Naive thymus-derived CD4-positive, alpha-beta T cell (primary cell): ENCODE measurements around the gene HEPHL1. TPM values are rescaled to one million over a fixed set of nuclear protein-coding genes. Genes with fewer than 3 reads are reported as not detected.

Experiments used
- ATAC-seq: fragments of 150-1000 bp; cut with Tn5 transposase; 2 replicates; pipeline ENCODE4 v1.10.0; 2021; ENCODE audit warnings: mild to moderate bottlenecking, moderate library complexity
- CTCF ChIA-PET: fragments of 350-600 bp; sonication (Branson Sonifier 250); formaldehyde crosslinking; loops from one replicate; lab custom pipeline; 2021; ENCODE audit warnings: antibody characterized with exemption; lab: Charles Lee
- POLR2A ChIA-PET: fragments of 350-600 bp; sonication (Branson Sonifier 250); formaldehyde crosslinking; loops from one replicate; lab custom pipeline; 2021; ENCODE audit warnings: antibody characterized with exemption, inconsistent platforms; lab: Charles Lee
- DNase-seq, 9 donors: peaks; one replicate each; pipeline versions ENCODE4 v3.0.0 to v3.0.0-alpha.2; 2020 to 2022; ENCODE audit warnings: mixed read lengths in 1 of 9
- H3K27ac ChIP-seq: one replicate; pipeline ENCODE4 v1.7.0; 2013; ENCODE audit warnings: mild to moderate bottlenecking, low read depth, low read length, moderate library complexity
- H3K27me3 ChIP-seq, 2 donors: one replicate each; pipeline ENCODE4 v1.7.0; 2013; ENCODE audit warnings: low read length in 2 of 2, mild to moderate bottlenecking in 2 of 2, moderate library complexity in 2 of 2; ENCODE audit not compliant: control insufficient read depth in 2 of 2, insufficient read depth in 2 of 2
- H3K36me3 ChIP-seq, 3 experiments: 1 replicate in 2 of 3; 2 replicates in 1 of 3; pipeline ENCODE4 v1.7.0; 2013; ENCODE audit warnings: low read length in 3 of 3, mild to moderate bottlenecking in 3 of 3, moderate library complexity in 1 of 3; ENCODE audit not compliant: insufficient read depth in 3 of 3, control insufficient read depth in 2 of 3
- H3K4me1 ChIP-seq, 2 donors: one replicate each; pipeline ENCODE4 v1.7.0; 2013; ENCODE audit warnings: low read length in 2 of 2, mild to moderate bottlenecking in 2 of 2, moderate library complexity in 1 of 2; ENCODE audit not compliant: control insufficient read depth in 2 of 2, insufficient read depth in 2 of 2
- H3K4me3 ChIP-seq: 2 replicates; pipeline ENCODE4 v1.7.0; 2013; ENCODE audit warnings: mild to moderate bottlenecking, low read length
- H3K9me3 ChIP-seq, 3 experiments: 1 replicate in 2 of 3; 2 replicates in 1 of 3; pipeline ENCODE4 v1.7.0; 2013; ENCODE audit warnings: low read length in 3 of 3; ENCODE audit not compliant: control insufficient read depth in 2 of 3
- H3K27ac Mint-ChIP-seq, 9 donors: one replicate each; pipeline ENCODE4 v1.8.0; 2020 to 2022; ENCODE audit warnings: mixed read lengths in 9 of 9, mild to moderate bottlenecking in 8 of 9, moderate library complexity in 5 of 9, inconsistent platforms in 2 of 9
- H3K27me3 Mint-ChIP-seq, 5 donors: one replicate each; pipeline ENCODE4 v1.8.0; 2021 to 2022; ENCODE audit warnings: mixed read lengths in 5 of 5, mild to moderate bottlenecking in 1 of 5
- H3K36me3 Mint-ChIP-seq, 5 donors: one replicate each; pipeline ENCODE4 v1.8.0; 2020 to 2022; ENCODE audit warnings: mixed read lengths in 5 of 5, mild to moderate bottlenecking in 3 of 5, inconsistent platforms in 1 of 5
- H3K4me1 Mint-ChIP-seq, 7 donors: one replicate each; pipeline ENCODE4 v1.8.0; 2020 to 2022; ENCODE audit warnings: mixed read lengths in 7 of 7, mild to moderate bottlenecking in 3 of 7, inconsistent platforms in 1 of 7
- H3K4me3 Mint-ChIP-seq, 10 donors: one replicate each; pipeline ENCODE4 v1.8.0; 2020 to 2022; ENCODE audit warnings: mild to moderate bottlenecking in 10 of 10, mixed read lengths in 10 of 10, moderate library complexity in 6 of 10, inconsistent platforms in 2 of 10
- H3K9me3 Mint-ChIP-seq, 11 donors: one replicate each; pipeline ENCODE4 v1.8.0; 2020 to 2022; ENCODE audit warnings: mixed read lengths in 11 of 11, mild to moderate bottlenecking in 4 of 11, inconsistent platforms in 1 of 11, moderate library complexity in 1 of 11
- intact Hi-C, 2 donors: fragments of 100-400 bp; cut with micrococcal nuclease; formaldehyde crosslinking; loops; one replicate each; pipeline ENCODE4 v1.15.1; 2023
- polyA plus RNA-seq, 2 donors: library from polyadenylated mRNA; unstranded; fragments of 300-500 nt; fragmentation: Illumina TruSeq; gene quantifications; one replicate each; pipeline ENCODE4 v1.2.3, GENCODE V29; 2021
- total RNA-seq, 6 experiments: library from RNA in 5 of 6; stranded (reverse) in 5 of 6; gene quantifications; 1 replicate in 5 of 6; 2 replicates in 1 of 6; pipeline ENCODE4 v1.2.3 and lab custom pipeline; 2021 to 2026

Gene HEPHL1
- total and polyA plus RNA-seq, 7 experiments from 2014 or later: not detected

DNA sequence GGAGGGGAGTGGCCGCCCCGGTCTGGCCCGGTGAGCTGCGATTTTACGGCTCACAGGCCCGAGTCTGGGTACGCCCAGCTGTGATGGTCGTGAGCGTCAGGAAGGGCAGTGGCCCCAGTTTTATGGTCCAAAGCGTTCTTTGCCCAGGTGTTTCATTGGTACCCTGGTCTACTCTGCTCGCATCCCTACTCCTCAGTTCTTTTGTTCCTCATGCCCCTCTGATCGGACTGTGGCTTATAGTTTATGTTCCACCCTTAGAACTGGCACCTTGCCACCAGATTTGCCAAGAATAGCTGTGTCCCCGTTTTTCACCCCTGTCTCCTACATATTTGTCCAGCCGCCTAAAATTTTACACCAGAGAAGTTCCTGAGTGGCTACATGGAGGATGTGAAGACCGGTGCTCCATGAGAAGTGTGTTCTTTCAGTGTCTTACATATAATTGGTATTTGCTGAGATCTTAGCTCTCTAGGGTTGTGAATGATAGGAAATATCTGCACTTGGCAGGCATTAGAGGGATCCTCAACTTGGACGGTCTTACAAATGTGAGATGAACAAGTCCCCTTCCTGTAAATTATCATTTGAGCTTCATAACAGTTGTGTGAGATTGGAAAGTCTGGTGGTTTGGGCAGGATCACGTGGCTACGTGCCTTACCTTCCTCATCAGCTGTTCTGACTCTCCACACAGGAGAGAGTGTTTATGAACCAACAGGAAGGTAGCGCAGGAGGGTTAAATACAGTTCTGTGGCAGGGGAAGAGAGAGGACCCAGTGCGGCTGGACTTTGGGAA lies 108.6 kb downstream of the HEPHL1 start:
- H3K4me3 ChIP-seq: peak overlapping the region; percentile 97
- no peak for ATAC-seq
- H3K36me3 Mint-ChIP-seq: no peaks in the 10 kb centered on the region
- DNase-seq: peak in 7 of 9 donors; percentile 9 to 31 (median 24)
- H3K27ac Mint-ChIP-seq: no peak overlapping the region
- no peaks in the 10 kb centered on the region for H3K27me3 ChIP-seq
- intact Hi-C loops: loop anchor here (2.0 to 10.0 kb wide), 11 partner anchors 17 to 1659 kb away; partner anchors contain the start of genes FAM76B (in 2 of the 2), ANKRD49 (in 1 of the 2), C11orf54 (in 1 of the 2) and CEP295 (in 1 of the 2)
- H3K4me1 Mint-ChIP-seq: peaks cover 26 to 34% (median 31%) of the 10 kb centered on the region in 7 donors
- no peak overlapping the region for H3K4me3 Mint-ChIP-seq
- peak overlapping the region; percentile 73 for H3K27ac ChIP-seq
- ChIA-PET POLR2A (interaction anchor here (0.6 to 1.8 kb wide), 4 partner anchors 9 to 484 kb away, joined by 3 to 5 read pairs (median 4); partner anchors contain the start of gene MED17), CTCF (no interaction called here)
- H3K27me3 Mint-ChIP-seq: no peaks in the 10 kb centered on the region
- no peaks in the 10 kb centered on the region for H3K9me3 ChIP-seq
- H3K9me3 Mint-ChIP-seq: no peaks in the 10 kb centered on the region
- peaks cover 21 to 29% of the 10 kb centered on the region in 2 donors for H3K4me1 ChIP-seq
- H3K36me3 ChIP-seq: peaks cover 0 to 12% (median 0%) of the 10 kb centered on the region in 3 experiments

DNA sequence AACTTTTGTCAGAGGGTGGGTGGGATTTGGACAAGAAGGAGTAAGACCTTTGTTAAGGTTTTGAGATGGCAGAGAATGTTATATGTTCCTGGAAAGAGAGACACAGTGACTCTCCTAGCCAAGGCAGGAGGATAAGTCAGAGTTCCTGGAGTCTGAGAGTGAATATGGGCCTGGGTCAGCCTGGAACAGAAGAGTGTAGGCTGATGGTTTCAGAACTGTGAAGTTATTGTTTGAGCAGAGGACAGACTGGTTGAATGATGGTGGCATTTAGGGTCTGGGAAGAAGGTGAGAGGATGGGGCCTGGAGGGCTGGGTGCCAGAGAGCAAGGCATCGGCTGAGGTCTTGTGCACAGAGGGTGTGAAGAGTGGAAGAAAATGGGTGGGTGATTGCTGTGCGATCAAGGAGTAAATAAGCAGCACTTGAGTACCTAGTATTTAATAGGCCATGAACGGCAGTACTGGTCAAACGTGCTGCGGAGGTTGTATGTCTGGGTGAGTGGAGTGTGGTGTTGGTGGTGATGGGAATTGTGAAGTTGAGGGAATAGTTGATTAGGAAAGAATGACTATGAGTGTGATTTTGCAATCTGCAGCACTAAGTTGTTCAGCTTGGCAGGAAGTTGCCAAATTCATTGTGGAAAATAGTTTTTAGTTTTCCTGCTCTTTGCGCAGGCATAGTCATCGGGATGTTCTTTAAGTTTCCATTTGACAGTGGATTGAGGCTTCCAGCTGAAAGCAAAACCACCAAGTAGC lies 109.3 kb downstream of the HEPHL1 start:
- intact Hi-C loops: loop anchor here in 1 of 2 donors (2.0 kb wide), 1 partner anchor 16 kb away; no protein-coding TSS in a partner anchor
- no peaks in the 10 kb centered on the region for H3K9me3 ChIP-seq
- H3K4me3 ChIP-seq: peak overlapping the region; percentile 97
- peaks cover 32 to 36% (median 34%) of the 10 kb centered on the region in 7 donors for H3K4me1 Mint-ChIP-seq
- H3K36me3 ChIP-seq: peaks cover 0 to 12% (median 0%) of the 10 kb centered on the region in 3 experiments
- no peak for ATAC-seq
- no peaks in the 10 kb centered on the region for H3K27me3 ChIP-seq
- DNase-seq: no peak
- H3K4me1 ChIP-seq: peaks cover 21 to 29% of the 10 kb centered on the region in 2 donors
- H3K9me3 Mint-ChIP-seq: no peaks in the 10 kb centered on the region
- H3K36me3 Mint-ChIP-seq: no peaks in the 10 kb centered on the region
- H3K4me3 Mint-ChIP-seq: no peak overlapping the region
- no peak overlapping the region for H3K27ac Mint-ChIP-seq
- H3K27me3 Mint-ChIP-seq: no peaks in the 10 kb centered on the region
- ChIA-PET POLR2A (interaction anchor here (0.6 to 1.2 kb wide), 2 partner anchors 8 to 484 kb away, joined by 3 read pairs; no protein-coding TSS in a partner anchor), CTCF (no interaction called here)
- no peak overlapping the region for H3K27ac ChIP-seq

DNA sequence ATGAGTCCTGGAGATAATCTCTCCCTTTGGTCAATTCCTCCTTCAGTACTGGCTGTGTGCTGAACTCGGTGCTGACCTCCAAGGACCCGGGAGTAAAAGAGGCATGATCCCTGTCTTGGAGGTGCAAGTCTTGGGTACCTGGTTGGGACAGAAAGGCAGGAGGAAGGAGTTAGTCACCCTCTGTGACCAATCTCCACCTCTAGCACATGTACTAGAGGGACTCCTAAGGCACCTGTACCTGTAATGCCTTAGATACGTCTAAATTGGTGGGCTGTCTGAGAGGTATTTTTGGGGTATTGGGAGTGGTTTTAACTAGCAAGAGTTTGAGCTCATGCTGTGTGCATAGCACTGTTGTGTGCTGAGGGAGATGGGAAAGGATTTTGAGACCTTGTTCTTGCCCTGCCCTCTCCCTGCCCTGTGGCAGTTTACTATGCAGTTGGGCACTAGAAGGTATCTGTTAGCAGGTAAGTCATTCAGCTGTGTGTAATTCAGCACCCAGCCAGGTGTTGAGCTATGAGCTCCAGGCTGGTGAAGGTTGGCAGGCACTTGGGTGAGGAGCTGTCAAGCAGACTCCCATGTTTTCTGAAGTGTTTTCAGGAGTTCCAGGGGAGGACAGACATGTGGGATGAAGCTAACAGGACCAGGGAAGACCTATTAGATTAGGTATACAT lies 110.0 kb downstream of the HEPHL1 start:
- Mint-ChIP-seq H3K4me3 (no peak overlapping the region), H3K9me3 (no peaks in the 10 kb centered on the region), H3K27ac (no peak overlapping the region), H3K4me1 (peaks cover 36 to 44% (median 40%) of the 10 kb centered on the region in 7 donors), H3K36me3 (peaks cover 0 to 7% (median 3%) of the 10 kb centered on the region in 5 donors), H3K27me3 (no peaks in the 10 kb centered on the region)
- DNase-seq (peak in 1 of 9 donors; percentile 15), ATAC-seq (no peak)
- no peaks in the 10 kb centered on the region for H3K9me3 ChIP-seq
- peaks cover 0 to 12% (median 0%) of the 10 kb centered on the region in 3 experiments for H3K36me3 ChIP-seq
- peaks cover 21 to 29% of the 10 kb centered on the region in 2 donors for H3K4me1 ChIP-seq
- POLR2A ChIA-PET: no interaction called here
- no peak overlapping the region for H3K4me3 ChIP-seq
- CTCF ChIA-PET: no interaction called here
- no peaks in the 10 kb centered on the region for H3K27me3 ChIP-seq
- H3K27ac ChIP-seq: no peak overlapping the region
- intact Hi-C loops: loop anchor here in 1 of 2 donors (2.0 kb wide), 1 partner anchor 16 kb away; no protein-coding TSS in a partner anchor

DNA sequence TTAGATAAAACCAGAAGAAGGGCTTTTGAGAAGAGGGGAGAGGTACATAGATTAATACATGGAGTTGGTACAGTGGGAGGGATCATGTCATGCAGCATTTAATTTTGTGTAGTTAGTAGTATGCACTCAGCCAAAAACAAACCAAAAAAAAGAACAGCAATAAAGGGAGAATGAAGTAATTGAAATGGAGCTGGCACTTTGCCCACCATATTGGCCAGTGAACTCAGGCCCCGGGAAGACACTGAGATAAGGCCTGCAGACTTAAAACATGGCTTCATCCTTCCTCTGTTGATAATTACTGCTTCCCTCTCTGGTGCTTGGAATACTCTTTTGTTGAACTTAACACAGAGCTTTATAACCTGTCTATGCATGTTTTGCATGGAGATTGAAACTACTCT lies 110.6 kb downstream of the HEPHL1 start:
- Mint-ChIP-seq H3K4me3 (no peak overlapping the region), H3K27ac (no peak overlapping the region), H3K27me3 (no peaks in the 10 kb centered on the region), H3K36me3 (peaks cover 0 to 9% (median 6%) of the 10 kb centered on the region in 5 donors), H3K4me1 (peaks cover 41 to 47% (median 44%) of the 10 kb centered on the region in 7 donors), H3K9me3 (peaks cover 0 to under 1% (median 0%) of the 10 kb centered on the region in 11 donors)
- H3K27me3 ChIP-seq: no peaks in the 10 kb centered on the region
- intact Hi-C loops: loop anchor here in 1 of 2 donors (2.0 kb wide), 1 partner anchor 15 kb away; no protein-coding TSS in a partner anchor
- DNase-seq (no peak), ATAC-seq (no peak)
- CTCF ChIA-PET: no interaction called here
- no peaks in the 10 kb centered on the region for H3K9me3 ChIP-seq
- peaks cover 0 to 12% (median 0%) of the 10 kb centered on the region in 3 experiments for H3K36me3 ChIP-seq
- peaks cover 21 to 29% of the 10 kb centered on the region in 2 donors for H3K4me1 ChIP-seq
- H3K4me3 ChIP-seq: no peak overlapping the region
- no peak overlapping the region for H3K27ac ChIP-seq
- POLR2A ChIA-PET: no interaction called here

DNA sequence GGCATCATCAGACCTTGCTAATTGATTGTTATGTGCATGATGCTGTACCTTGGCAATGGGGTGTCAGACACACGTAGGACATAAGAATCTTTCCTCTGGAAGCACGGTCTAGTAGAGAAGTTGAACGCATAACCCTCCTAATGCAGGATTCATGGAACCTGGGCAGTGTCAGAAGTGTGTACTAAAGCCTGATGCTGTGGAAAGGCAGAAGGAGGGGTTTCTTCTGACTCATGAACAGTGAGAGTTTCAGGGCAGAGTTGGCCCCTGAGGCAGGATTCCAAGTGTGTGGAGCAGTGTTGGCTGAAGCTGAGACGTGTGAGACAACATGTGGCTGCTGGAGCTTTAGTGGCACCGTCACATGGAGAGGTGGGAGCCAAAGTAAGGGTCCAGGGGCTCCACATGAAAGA lies 111.0 kb downstream of the HEPHL1 start:
- intact Hi-C loops: no loop called here
- Mint-ChIP-seq H3K27ac (no peak overlapping the region), H3K9me3 (peaks cover 0 to 2% (median 0%) of the 10 kb centered on the region in 11 donors), H3K36me3 (peaks cover 0 to 11% (median 8%) of the 10 kb centered on the region in 5 donors), H3K4me1 (peaks cover 41 to 48% (median 43%) of the 10 kb centered on the region in 7 donors), H3K27me3 (no peaks in the 10 kb centered on the region), H3K4me3 (no peak overlapping the region)
- peaks cover 0 to 12% (median 0%) of the 10 kb centered on the region in 3 experiments for H3K36me3 ChIP-seq
- H3K9me3 ChIP-seq: no peaks in the 10 kb centered on the region
- H3K27ac ChIP-seq: no peak overlapping the region
- H3K27me3 ChIP-seq: no peaks in the 10 kb centered on the region
- H3K4me3 ChIP-seq: no peak overlapping the region
- no peak for DNase-seq
- CTCF ChIA-PET: no interaction called here
- POLR2A ChIA-PET: no interaction called here
- peaks cover 21 to 29% of the 10 kb centered on the region in 2 donors for H3K4me1 ChIP-seq
- ATAC-seq: no peak
